ENCODE measurements around the gene DACT3. TPM values are rescaled to one million over a fixed set of nuclear protein-coding genes. Genes with fewer than 3 reads are reported as not detected.

DACT3 gene
- total and polyA plus RNA-seq, 2 donors (not counting 1 experiment from before 2014, with no cell fraction given): 5.6 to 11.5 TPM

GRCh38 chr19:46621191-46622117 is 39.5 kb downstream of the DACT3 start:
- Histone ChIP-seq H3K4me3 (replicated peaks in 1 of 4; ENCODE audit: control extremely low read depth in 1 of 4, insufficient read depth in 1 of 4, low read depth in 3 of 4, low read length in 4 of 4) (peak overlapping the region in 3 of 4 experiments; percentile 45 to 56 (median 46)), H3K27me3 (ENCODE audit: control insufficient read depth, insufficient read depth, low read length) (no peaks in the 10 kb centered on the region), H3K9ac (ENCODE audit: insufficient read depth, low read length) (peak overlapping the region; percentile 62), H3K4me2 (ENCODE audit: extremely low read depth, insufficient read depth, low read length) (peak overlapping the region; percentile 93), H3K36me3 (ENCODE audit: control insufficient read depth, insufficient read depth, low read length) (peaks cover 3% of the 10 kb centered on the region), H3K79me2 (ENCODE audit: control insufficient read depth, insufficient read depth, low read length) (peaks cover 30% of the 10 kb centered on the region), H3K4me1 (ENCODE audit: control insufficient read depth, extremely low read depth, insufficient read depth, low read length) (peaks cover 41% of the 10 kb centered on the region), H3K9me3 (ENCODE audit: control insufficient read depth, insufficient read depth, low read depth, low read length) (no peaks in the 10 kb centered on the region), H2AFZ (ENCODE audit: low read length) (no peak overlapping the region), H4K20me1 (ENCODE audit: control insufficient read depth, extremely low read depth, insufficient read depth, low read length) (no peaks in the 10 kb centered on the region), H3K27ac (ENCODE audit: insufficient read depth, low read length) (peak overlapping the region; percentile 58)
- TF ChIP-seq EZH2 (IDR thresholded peaks at IDR 0.05; ENCODE audit: low read length, missing control alignments): no peak
- DNase-seq (ENCODE audit: low read depth in 2 of 2): no peak

GRCh38 chr19:46620716-46621115 is 40.3 kb downstream of the DACT3 start:
- Histone ChIP-seq H2AFZ (ENCODE audit: low read length) (no peak overlapping the region), H3K9ac (ENCODE audit: insufficient read depth, low read length) (peak overlapping the region; percentile 62), H3K36me3 (ENCODE audit: control insufficient read depth, insufficient read depth, low read length) (peaks cover 3% of the 10 kb centered on the region), H3K27me3 (ENCODE audit: control insufficient read depth, insufficient read depth, low read length) (no peaks in the 10 kb centered on the region), H3K79me2 (ENCODE audit: control insufficient read depth, insufficient read depth, low read length) (peaks cover 30% of the 10 kb centered on the region), H3K4me1 (ENCODE audit: control insufficient read depth, extremely low read depth, insufficient read depth, low read length) (peaks cover 43% of the 10 kb centered on the region), H3K9me3 (ENCODE audit: control insufficient read depth, insufficient read depth, low read depth, low read length) (no peaks in the 10 kb centered on the region), H4K20me1 (ENCODE audit: control insufficient read depth, extremely low read depth, insufficient read depth, low read length) (no peaks in the 10 kb centered on the region), H3K4me2 (ENCODE audit: extremely low read depth, insufficient read depth, low read length) (peak overlapping the region; percentile 93), H3K4me3 (replicated peaks in 1 of 4; ENCODE audit: control extremely low read depth in 1 of 4, insufficient read depth in 1 of 4, low read depth in 3 of 4, low read length in 4 of 4) (peak overlapping the region in 3 of 4 experiments; percentile 45 to 56 (median 46)), H3K27ac (ENCODE audit: insufficient read depth, low read length) (peak overlapping the region; percentile 58)
- TF ChIP-seq EZH2 (IDR thresholded peaks at IDR 0.05; ENCODE audit: low read length, missing control alignments) (no peak), CTCF (conservative IDR thresholded peaks at IDR 0.05 in 1 of 2, IDR thresholded peaks at IDR 0.05 in 1 of 2; ENCODE audit: low read depth in 1 of 2, low read length in 2 of 2) (no peak)
- peak; percentile 75 to 76 for DNase-seq (ENCODE audit: low read depth in 2 of 2)

GRCh38 chr19:46620267-46620666 is 40.7 kb downstream of the DACT3 start:
- no peak overlapping the region for H2AFZ ChIP-seq (ENCODE audit: low read length)
- DNase-seq (ENCODE audit: low read depth in 2 of 2): no peak
- H3K9me3 ChIP-seq (ENCODE audit: control insufficient read depth, insufficient read depth, low read depth, low read length): no peaks in the 10 kb centered on the region
- H3K4me2 ChIP-seq (ENCODE audit: extremely low read depth, insufficient read depth, low read length): peak overlapping the region; percentile 41
- no peaks in the 10 kb centered on the region for H3K27me3 ChIP-seq (ENCODE audit: control insufficient read depth, insufficient read depth, low read length)
- peaks cover 3% of the 10 kb centered on the region for H3K36me3 ChIP-seq (ENCODE audit: control insufficient read depth, insufficient read depth, low read length)
- peak overlapping the region in 1 of 4 experiments; percentile 7 for H3K4me3 ChIP-seq (replicated peaks in 1 of 4; ENCODE audit: control extremely low read depth in 1 of 4, insufficient read depth in 1 of 4, low read depth in 3 of 4, low read length in 4 of 4)
- TF ChIP-seq EZH2 (IDR thresholded peaks at IDR 0.05; ENCODE audit: low read length, missing control alignments) (no peak), CTCF (conservative IDR thresholded peaks at IDR 0.05 in 1 of 2, IDR thresholded peaks at IDR 0.05 in 1 of 2; ENCODE audit: low read depth in 1 of 2, low read length in 2 of 2) (no peak)
- H4K20me1 ChIP-seq (ENCODE audit: control insufficient read depth, extremely low read depth, insufficient read depth, low read length): no peaks in the 10 kb centered on the region
- H3K4me1 ChIP-seq (ENCODE audit: control insufficient read depth, extremely low read depth, insufficient read depth, low read length): peaks cover 38% of the 10 kb centered on the region
- H3K9ac ChIP-seq (ENCODE audit: insufficient read depth, low read length): no peak overlapping the region
- H3K27ac ChIP-seq (ENCODE audit: insufficient read depth, low read length): no peak overlapping the region
- peaks cover 30% of the 10 kb centered on the region for H3K79me2 ChIP-seq (ENCODE audit: control insufficient read depth, insufficient read depth, low read length)
